Measurements from ENCODE around the gene NTS.
A peak's percentile ranks its signal among the peaks of the same experiment; 100 is the strongest.

NTS gene

DNA sequence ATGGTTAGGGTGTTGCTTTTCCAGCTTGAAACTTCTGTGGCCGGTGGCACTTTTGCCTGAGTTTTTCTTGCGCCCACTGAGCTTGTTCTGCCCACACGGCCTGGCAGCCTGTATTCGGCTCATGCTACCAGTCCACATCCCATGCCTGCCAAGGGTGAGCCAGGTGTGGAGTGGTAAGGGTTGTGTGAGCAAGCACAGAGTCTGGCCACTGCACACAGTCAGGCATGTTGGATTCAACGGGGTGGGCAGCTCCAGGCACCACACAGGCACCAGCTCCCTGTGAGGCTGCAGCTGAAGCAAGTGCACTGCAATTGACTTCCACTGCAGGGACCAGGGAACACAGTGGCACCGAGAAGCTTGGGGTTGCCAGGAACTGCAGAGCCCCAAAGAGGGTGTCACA, 18.8 kb upstream of the NTS start:
- Histone ChIP-seq H3K9me3 (ENCODE audit: control insufficient read depth, insufficient read depth, low read length) (no peaks in the 10 kb centered on the region), H3K9ac (ENCODE audit: low read depth, low read length) (no peak overlapping the region), H3K4me3 (ENCODE audit: low read depth, low read length) (no peak overlapping the region), H3K27me3 (ENCODE audit: control insufficient read depth, insufficient read depth, low read length) (no peaks in the 10 kb centered on the region), H3K4me1 (ENCODE audit: control insufficient read depth, insufficient read depth, low read length) (no peaks in the 10 kb centered on the region), H3K36me3 (ENCODE audit: control insufficient read depth, insufficient read depth, low read length) (no peaks in the 10 kb centered on the region)

DNA sequence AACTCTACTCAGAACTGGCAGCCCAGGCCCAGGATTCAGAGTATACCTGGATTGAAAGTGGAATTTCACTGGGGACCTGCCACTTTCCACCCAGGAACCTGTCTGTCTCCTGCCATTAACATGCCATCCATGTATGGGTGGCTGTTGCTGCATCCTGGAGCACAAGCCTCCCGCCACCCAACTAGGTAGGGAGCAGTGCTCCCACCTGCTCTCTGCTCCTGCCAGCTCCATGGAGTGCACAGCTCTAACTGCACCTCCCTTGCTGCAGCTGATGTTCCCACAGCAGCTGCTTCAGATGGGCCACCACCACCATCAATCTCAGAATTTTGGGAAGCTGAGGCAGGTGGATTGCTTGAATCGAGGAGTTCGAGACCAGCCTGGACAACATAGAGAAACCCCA, 17.1 kb upstream of the NTS start:
- H3K9me3 ChIP-seq (ENCODE audit: control insufficient read depth, insufficient read depth, low read length) = no peaks in the 10 kb centered on the region
- H3K4me3 ChIP-seq (ENCODE audit: low read depth, low read length) = no peak overlapping the region
- no peaks in the 10 kb centered on the region for H3K4me1 ChIP-seq (ENCODE audit: control insufficient read depth, insufficient read depth, low read length)
- H3K36me3 ChIP-seq (ENCODE audit: control insufficient read depth, insufficient read depth, low read length) = no peaks in the 10 kb centered on the region
- no peak overlapping the region for H3K9ac ChIP-seq (ENCODE audit: low read depth, low read length)
- H3K27me3 ChIP-seq (ENCODE audit: control insufficient read depth, insufficient read depth, low read length) = no peaks in the 10 kb centered on the region

DNA sequence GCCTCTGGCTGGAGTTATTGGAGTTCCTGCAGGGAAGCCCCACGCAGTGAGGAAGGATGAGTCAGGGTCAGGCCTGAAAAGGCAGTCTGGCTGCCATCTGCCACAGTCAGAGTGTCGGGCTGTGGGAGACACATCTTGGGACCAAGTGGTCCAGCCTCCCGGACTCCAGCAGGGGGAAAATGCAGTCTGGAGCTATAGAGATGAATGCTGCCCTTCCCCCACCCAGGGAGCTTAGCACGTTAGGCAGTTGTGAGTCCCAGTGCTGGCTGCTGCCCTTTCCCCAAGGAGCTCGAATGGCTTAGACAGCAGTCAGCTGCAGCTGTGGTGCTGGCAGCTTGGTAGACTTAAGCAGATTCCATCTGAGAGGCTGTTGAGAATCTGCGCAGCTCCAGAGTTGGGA, 8.2 kb upstream of the NTS start:
- Histone ChIP-seq H3K4me3 (ENCODE audit: low read depth, low read length) (no peak overlapping the region), H3K9ac (ENCODE audit: low read depth, low read length) (no peak overlapping the region), H3K4me1 (ENCODE audit: control insufficient read depth, insufficient read depth, low read length) (no peaks in the 10 kb centered on the region), H3K27me3 (ENCODE audit: control insufficient read depth, insufficient read depth, low read length) (no peaks in the 10 kb centered on the region), H3K36me3 (ENCODE audit: control insufficient read depth, insufficient read depth, low read length) (no peaks in the 10 kb centered on the region), H3K9me3 (ENCODE audit: control insufficient read depth, insufficient read depth, low read length) (no peaks in the 10 kb centered on the region)

DNA sequence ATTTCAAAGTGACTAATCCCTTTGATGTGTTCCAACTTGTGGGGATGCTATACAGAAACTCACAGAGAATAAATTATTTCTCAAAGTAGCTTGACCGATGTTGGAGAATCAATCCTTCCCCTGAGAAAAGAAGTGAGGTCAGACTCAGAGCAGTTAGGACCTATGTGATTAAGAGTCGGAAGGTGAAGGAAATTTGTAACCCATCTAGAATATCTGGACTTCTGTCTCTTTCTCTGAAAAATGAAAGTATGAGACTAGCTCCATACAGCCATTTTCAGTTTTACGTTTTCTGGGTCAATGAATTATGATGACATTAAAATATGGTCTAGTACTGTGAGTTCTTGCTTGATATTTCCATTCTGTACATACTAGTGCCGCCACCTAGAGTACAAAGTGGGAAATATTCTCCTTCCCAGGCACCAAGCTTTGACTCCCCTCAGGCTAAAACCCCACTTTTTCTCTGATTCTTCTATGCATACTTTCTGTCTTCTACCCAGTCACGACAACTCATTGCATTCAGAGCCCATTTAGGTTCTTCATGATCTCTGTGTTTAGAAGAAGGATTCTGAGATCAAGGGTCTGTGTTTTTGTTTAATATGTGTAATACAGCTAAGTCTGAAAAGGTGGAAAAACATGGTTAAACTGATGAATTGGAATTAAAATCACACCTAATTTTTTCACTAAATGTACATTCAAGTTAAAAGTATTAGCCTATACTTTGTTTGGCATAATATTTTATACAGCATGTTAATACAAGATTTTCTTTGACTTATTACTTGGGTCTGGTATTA, 6.9 kb upstream of the NTS start:
- Histone ChIP-seq H3K27me3 (ENCODE audit: control insufficient read depth, insufficient read depth, low read length) (no peaks in the 10 kb centered on the region), H3K4me3 (ENCODE audit: low read depth, low read length) (no peak overlapping the region), H3K4me1 (ENCODE audit: control insufficient read depth, insufficient read depth, low read length) (no peaks in the 10 kb centered on the region), H3K9ac (ENCODE audit: low read depth, low read length) (no peak overlapping the region), H3K9me3 (ENCODE audit: control insufficient read depth, insufficient read depth, low read length) (no peaks in the 10 kb centered on the region), H3K36me3 (ENCODE audit: control insufficient read depth, insufficient read depth, low read length) (no peaks in the 10 kb centered on the region)

DNA sequence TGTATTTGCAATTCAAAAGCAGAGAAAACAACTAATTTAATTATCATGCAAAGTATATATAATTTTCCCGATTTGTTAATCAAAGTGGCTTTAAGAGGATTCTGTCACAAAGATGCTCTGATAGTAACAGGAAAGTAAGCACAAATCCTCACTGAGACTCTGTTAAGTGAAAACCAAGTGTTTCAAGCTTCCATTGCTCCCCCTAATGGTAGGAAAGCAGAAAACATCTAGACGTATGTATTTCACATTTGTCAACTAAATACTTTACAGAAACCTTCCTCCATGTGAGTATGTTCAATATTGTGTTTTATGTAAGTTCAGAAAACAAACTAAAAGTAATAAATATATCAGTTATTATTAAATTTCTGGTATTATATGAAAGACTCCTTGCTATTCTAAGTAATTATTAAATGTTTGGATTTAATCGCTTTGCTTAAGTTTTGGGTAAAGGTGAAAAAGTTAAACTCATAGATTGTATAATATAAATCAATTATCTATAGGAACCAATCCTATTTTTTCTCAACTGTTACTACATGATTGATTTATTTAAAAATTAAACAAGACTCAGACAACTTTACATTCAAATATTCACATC, 1.5 kb upstream of the NTS start:
- no peaks in the 10 kb centered on the region for H3K9me3 ChIP-seq (ENCODE audit: control insufficient read depth, insufficient read depth, low read length)
- H3K36me3 ChIP-seq (ENCODE audit: control insufficient read depth, insufficient read depth, low read length) = no peaks in the 10 kb centered on the region
- peaks cover 14% of the 10 kb centered on the region for H3K4me1 ChIP-seq (ENCODE audit: control insufficient read depth, insufficient read depth, low read length)
- no peak overlapping the region for H3K9ac ChIP-seq (ENCODE audit: low read depth, low read length)
- no peak overlapping the region for H3K4me3 ChIP-seq (ENCODE audit: low read depth, low read length)
- no peaks in the 10 kb centered on the region for H3K27me3 ChIP-seq (ENCODE audit: control insufficient read depth, insufficient read depth, low read length)

DNA sequence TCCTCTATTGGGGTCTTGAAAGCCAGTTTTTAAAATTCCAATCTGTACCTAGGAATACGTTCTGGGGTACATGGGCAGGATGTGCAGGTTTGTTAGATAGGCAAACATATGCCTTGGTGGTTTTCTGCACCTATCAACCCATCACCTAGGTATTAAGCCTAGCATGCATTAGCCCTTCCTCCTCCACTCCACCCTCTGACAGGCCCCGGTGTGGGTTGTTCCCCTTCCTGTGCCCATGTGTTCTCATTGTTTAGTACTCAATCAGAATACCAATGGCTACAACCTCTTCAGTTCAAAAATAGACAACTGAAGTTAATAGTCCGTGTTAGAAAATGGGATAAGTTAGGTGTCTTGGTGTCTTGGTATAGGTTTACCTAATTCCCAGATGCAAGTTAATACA, 3.4 kb downstream of the NTS start:
- H3K4me3 ChIP-seq (ENCODE audit: low read depth, low read length) = peak overlapping the region; percentile 6
- H3K36me3 ChIP-seq (ENCODE audit: control insufficient read depth, insufficient read depth, low read length) = no peaks in the 10 kb centered on the region
- peaks cover 14% of the 10 kb centered on the region for H3K4me1 ChIP-seq (ENCODE audit: control insufficient read depth, insufficient read depth, low read length)

DNA sequence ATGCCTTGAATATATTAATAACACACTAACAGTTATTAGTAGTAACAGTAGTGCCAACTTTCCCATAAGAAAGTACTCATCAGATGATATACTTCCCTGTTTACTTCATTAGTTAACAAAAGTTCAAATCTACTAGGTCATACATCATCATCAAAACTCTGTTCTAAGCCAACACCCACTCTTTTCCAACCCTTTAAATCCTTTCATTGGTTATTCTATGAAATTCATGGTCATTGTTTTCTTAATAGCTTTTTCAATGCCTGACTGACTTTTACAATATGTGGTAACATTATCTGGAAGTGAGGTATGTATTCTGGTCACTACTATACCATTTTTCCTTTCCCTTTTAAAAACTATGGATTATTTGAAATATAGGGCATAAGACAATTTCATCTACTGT, 9.7 kb downstream of the NTS start:
- Histone ChIP-seq H3K27me3 (ENCODE audit: control insufficient read depth, insufficient read depth, low read length) (no peaks in the 10 kb centered on the region), H3K36me3 (ENCODE audit: control insufficient read depth, insufficient read depth, low read length) (no peaks in the 10 kb centered on the region), H3K4me1 (ENCODE audit: control insufficient read depth, insufficient read depth, low read length) (no peaks in the 10 kb centered on the region), H3K4me3 (ENCODE audit: low read depth, low read length) (no peak overlapping the region), H3K9ac (ENCODE audit: low read depth, low read length) (no peak overlapping the region), H3K9me3 (ENCODE audit: control insufficient read depth, insufficient read depth, low read length) (no peaks in the 10 kb centered on the region)

More for the DNA sequence above, 3.4 kb downstream of the NTS start:
- H3K9me3 ChIP-seq (ENCODE audit: control insufficient read depth, insufficient read depth, low read length) = no peaks in the 10 kb centered on the region
- no peak overlapping the region for H3K9ac ChIP-seq (ENCODE audit: low read depth, low read length)
- no peaks in the 10 kb centered on the region for H3K27me3 ChIP-seq (ENCODE audit: control insufficient read depth, insufficient read depth, low read length)

DNA sequence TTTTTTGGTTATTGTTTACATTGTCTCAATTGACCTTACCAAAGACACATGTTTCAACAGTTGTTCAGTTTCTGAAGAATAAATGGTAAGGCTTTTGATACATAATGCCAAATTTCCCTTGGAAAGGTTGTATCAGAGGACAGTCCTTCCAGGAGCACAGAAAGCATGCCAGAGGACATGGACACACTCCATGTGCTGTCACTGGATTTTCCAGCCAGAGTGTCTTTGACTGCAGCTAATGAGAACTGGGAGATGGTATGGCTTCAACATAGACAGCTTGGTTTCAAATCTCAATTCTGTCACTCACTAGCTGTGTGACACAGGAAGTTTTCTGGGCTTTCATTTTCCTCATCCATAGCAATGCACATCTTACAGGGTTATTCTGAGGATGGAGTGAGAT, 20.6 kb downstream of the NTS start:
- Histone ChIP-seq H3K36me3 (ENCODE audit: control insufficient read depth, insufficient read depth, low read length) (no peaks in the 10 kb centered on the region), H3K4me3 (ENCODE audit: low read depth, low read length) (no peak overlapping the region), H3K9ac (ENCODE audit: low read depth, low read length) (no peak overlapping the region), H3K27me3 (ENCODE audit: control insufficient read depth, insufficient read depth, low read length) (no peaks in the 10 kb centered on the region), H3K4me1 (ENCODE audit: control insufficient read depth, insufficient read depth, low read length) (no peaks in the 10 kb centered on the region), H3K9me3 (ENCODE audit: control insufficient read depth, insufficient read depth, low read length) (no peaks in the 10 kb centered on the region)

DNA sequence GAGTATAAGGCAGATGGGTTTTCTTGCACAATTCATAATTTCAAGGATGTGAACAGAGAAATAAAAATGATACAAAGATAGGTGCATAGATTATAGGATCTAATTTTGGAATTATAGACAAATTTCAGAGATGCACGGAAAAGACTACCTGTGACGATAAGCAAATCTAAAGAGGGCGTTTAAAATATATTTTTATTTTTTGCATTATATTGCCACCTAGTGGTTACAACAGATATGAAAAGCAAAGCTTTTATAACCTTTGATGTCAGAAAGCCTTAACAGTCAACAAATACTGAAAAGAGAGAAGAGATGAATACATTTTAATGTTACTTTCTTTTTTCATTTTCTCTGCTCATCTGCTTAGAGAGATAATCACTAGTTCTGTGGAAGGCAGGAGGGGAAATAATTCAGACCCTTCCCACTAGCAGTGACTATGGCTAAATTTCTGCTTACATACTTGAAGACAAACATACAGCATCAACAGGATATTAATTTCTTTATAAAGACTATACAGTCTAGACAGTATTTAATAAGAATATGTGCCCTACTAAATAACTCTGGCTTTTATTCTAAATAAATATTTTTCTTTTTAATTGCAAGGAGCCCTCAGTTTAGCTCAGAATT, 46.3 kb downstream of the NTS start:
- peaks cover 2% of the 10 kb centered on the region for H3K4me1 ChIP-seq (ENCODE audit: control insufficient read depth, insufficient read depth, low read length)
- no peaks in the 10 kb centered on the region for H3K36me3 ChIP-seq (ENCODE audit: control insufficient read depth, insufficient read depth, low read length)
- H3K27me3 ChIP-seq (ENCODE audit: control insufficient read depth, insufficient read depth, low read length) = no peaks in the 10 kb centered on the region
- H3K9me3 ChIP-seq (ENCODE audit: control insufficient read depth, insufficient read depth, low read length) = no peaks in the 10 kb centered on the region
- no peak overlapping the region for H3K4me3 ChIP-seq (ENCODE audit: low read depth, low read length)
- no peak overlapping the region for H3K9ac ChIP-seq (ENCODE audit: low read depth, low read length)

DNA sequence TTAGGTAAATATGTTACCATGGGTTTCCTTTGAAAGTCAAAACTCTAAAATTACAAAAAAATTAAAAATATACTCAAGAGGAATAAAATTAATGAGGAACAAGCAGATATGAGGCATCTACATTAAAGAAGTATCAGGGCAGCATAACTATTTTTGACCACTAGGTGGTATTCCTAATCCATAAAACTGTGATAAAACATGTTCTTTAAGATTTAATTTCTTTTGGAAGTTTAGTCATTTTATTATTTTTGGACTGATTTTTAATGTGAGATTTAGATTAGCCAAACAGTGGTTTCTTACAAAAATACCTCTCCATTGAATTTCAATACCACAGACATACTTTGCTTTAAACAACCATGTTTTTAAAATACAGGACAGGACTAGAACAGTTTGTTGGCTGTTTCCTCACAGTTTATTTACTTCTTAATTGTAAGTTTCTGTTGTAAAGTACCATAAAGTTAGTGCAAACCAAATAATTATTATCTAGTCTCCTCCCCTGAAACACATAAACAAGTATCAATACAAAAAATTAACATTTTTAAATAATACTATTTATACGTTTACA, 49.8 kb downstream of the NTS start:
- H3K9me3 ChIP-seq (ENCODE audit: control insufficient read depth, insufficient read depth, low read length) = no peaks in the 10 kb centered on the region
- H3K4me3 ChIP-seq (ENCODE audit: low read depth, low read length) = no peak overlapping the region
- no peak overlapping the region for H3K9ac ChIP-seq (ENCODE audit: low read depth, low read length)
- H3K4me1 ChIP-seq (ENCODE audit: control insufficient read depth, insufficient read depth, low read length) = peaks cover 2% of the 10 kb centered on the region
- no peaks in the 10 kb centered on the region for H3K36me3 ChIP-seq (ENCODE audit: control insufficient read depth, insufficient read depth, low read length)
- no peaks in the 10 kb centered on the region for H3K27me3 ChIP-seq (ENCODE audit: control insufficient read depth, insufficient read depth, low read length)

DNA sequence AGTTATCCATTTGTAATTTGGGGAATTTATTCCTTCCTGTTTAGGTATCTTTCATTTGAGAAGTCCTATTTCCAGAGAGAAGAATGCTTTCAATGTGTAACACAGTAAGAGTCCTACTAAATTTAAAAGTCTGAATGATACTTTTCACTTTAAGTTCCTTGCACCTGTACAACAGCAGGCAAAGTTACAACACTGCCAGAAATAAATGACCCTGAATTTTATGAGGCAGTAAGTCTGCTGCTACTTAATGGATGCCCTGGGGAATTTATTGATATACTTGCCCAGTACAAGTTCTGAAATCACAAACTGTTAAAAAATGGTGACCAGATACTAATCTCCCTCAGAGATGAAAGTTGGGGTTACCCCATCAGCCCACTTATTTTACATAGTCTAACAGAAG, 53.1 kb downstream of the NTS start:
- Histone ChIP-seq H3K9me3 (ENCODE audit: control insufficient read depth, insufficient read depth, low read length) (no peaks in the 10 kb centered on the region), H3K36me3 (ENCODE audit: control insufficient read depth, insufficient read depth, low read length) (no peaks in the 10 kb centered on the region)

More for the DNA sequence above, 53.1 kb downstream of the NTS start:
- Histone ChIP-seq H3K4me1 (ENCODE audit: control insufficient read depth, insufficient read depth, low read length) (peaks cover 2% of the 10 kb centered on the region), H3K27me3 (ENCODE audit: control insufficient read depth, insufficient read depth, low read length) (no peaks in the 10 kb centered on the region), H3K9ac (ENCODE audit: low read depth, low read length) (no peak overlapping the region), H3K4me3 (ENCODE audit: low read depth, low read length) (no peak overlapping the region)

All from iPS-15b (cell line).